ENCODE data around the gene TRIM64. TPM values are rescaled to one million over a fixed set of nuclear protein-coding genes. Genes with fewer than 3 reads are reported as not detected.
"Not testable (repeated sequence)": the region's sequence is repeated elsewhere in the genome, so short reads cannot be mapped to it uniquely, and the experiment has no call there.

The TRIM64 gene
- total RNA-seq: not detected in 2 replicates

GRCh38 chr11:89965737-89966136 is at the start of gene TRIM64:
TRIM64 (plus strand) TSS chr11:89966037; CDS start chr11:89968504, 2,467 bp downstream.
- not testable (repeated sequence) for DNase-seq (ENCODE audit: low read depth, low spot score)

- no peak for DNase-seq (ENCODE audit: low read depth, low spot score)
These were observed 43.6 kb upstream of the TRIM64 start, which contains the start of gene TRIM49D1 for GRCh38 chr11:89922195-89922660. TRIM49D1 (minus strand) TSS chr11:89922245; CDS start chr11:89917710, 4,535 bp downstream.

GRCh38 chr11:89923764-89924163 is 42.1 kb upstream of the TRIM64 start, which contains the start of gene TRIM49D2:
TRIM49D2 (plus strand) TSS chr11:89924064; CDS start chr11:89926762, 2,698 bp downstream.
- not testable (repeated sequence) for DNase-seq (ENCODE audit: low read depth, low spot score)

GRCh38 chr11:89960833-89961232 is 5.0 kb upstream of the TRIM64 start:
- DNase-seq (ENCODE audit: low read depth, low spot score): not testable (repeated sequence)

Other genes starting within 250 kb of the TRIM64 start
- gene TRIM49, start 157.5 kb upstream of the TRIM64 start, total RNA-seq: not detected in 2 replicates
- gene TRIM64B, start 87.5 kb upstream of the TRIM64 start, total RNA-seq: not detected in 2 replicates
- gene TRIM49D1, start 43.8 kb upstream of the TRIM64 start, total RNA-seq: not detected in 2 replicates
- gene TRIM49D2, start 42.0 kb upstream of the TRIM64 start, total RNA-seq: not detected in 2 replicates
- gene TRIM49C, start 65.1 kb downstream of the TRIM64 start, total RNA-seq: not detected in 2 replicates
- gene UBTFL1, start 119.9 kb downstream of the TRIM64 start, total RNA-seq: not detected in 2 replicates
- 0.21 and 0.40 TPM in 2 replicates for gene NAALAD2, start 168.6 kb downstream of the TRIM64 start, total RNA-seq